Kidney epithelial cell (primary cell): ENCODE data around the gene BRD1. TPM values are rescaled to one million over a fixed set of nuclear protein-coding genes. Genes with fewer than 3 reads are reported as not detected.

Experiments used
- DNase-seq: peaks from one replicate; pipeline ENCODE4 v3.0.0-alpha.2; 2010; ENCODE audit warnings: low read depth
- H3K27me3 ChIP-seq: 2 replicates; pipeline ENCODE4 v1.6.0; 2011; ENCODE audit warnings: low read length; ENCODE audit not compliant: control insufficient read depth, insufficient read depth
- H3K36me3 ChIP-seq: 2 replicates; pipeline ENCODE4 v1.5.1; 2011; ENCODE audit warnings: low read length; ENCODE audit not compliant: control insufficient read depth, insufficient read depth
- H3K4me3 ChIP-seq: 2 replicates; pipeline ENCODE4 v1.5.1; 2011; ENCODE audit warnings: low read depth, mild to moderate bottlenecking, control low read depth, low read length
- total RNA-seq: library from RNA; depleted of rRNA; stranded (reverse); fragments of >200 nt; gene quantifications from 2 replicates; pipeline ENCODE4 v1.2.3, GENCODE V29; 2015
- TF ChIP-seq, protein P1 (sequence below): IDR thresholded peaks from 2 replicates; pipeline ENCODE4 v1.5.1; 2011; ENCODE audit warnings: mild to moderate bottlenecking, moderate library complexity, low read length, control low read depth, inconsistent platforms; ENCODE audit not compliant: insufficient read depth, poor library complexity, severe bottlenecking

Gene BRD1
- total RNA-seq, 1 donor from 2014 or later = 37.2 TPM

GRCh38 chr22:49749227-49749626, 78.4 kb downstream of the BRD1 start:
- Histone ChIP-seq H3K4me3 (no peak overlapping the region), H3K27me3 (peaks cover 10% of the 10 kb centered on the region), H3K36me3 (no peaks in the 10 kb centered on the region)
- DNase-seq = no peak
- TF ChIP-seq, protein P1, sequence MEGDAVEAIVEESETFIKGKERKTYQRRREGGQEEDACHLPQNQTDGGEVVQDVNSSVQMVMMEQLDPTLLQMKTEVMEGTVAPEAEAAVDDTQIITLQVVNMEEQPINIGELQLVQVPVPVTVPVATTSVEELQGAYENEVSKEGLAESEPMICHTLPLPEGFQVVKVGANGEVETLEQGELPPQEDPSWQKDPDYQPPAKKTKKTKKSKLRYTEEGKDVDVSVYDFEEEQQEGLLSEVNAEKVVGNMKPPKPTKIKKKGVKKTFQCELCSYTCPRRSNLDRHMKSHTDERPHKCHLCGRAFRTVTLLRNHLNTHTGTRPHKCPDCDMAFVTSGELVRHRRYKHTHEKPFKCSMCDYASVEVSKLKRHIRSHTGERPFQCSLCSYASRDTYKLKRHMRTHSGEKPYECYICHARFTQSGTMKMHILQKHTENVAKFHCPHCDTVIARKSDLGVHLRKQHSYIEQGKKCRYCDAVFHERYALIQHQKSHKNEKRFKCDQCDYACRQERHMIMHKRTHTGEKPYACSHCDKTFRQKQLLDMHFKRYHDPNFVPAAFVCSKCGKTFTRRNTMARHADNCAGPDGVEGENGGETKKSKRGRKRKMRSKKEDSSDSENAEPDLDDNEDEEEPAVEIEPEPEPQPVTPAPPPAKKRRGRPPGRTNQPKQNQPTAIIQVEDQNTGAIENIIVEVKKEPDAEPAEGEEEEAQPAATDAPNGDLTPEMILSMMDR = no peak

DNA sequence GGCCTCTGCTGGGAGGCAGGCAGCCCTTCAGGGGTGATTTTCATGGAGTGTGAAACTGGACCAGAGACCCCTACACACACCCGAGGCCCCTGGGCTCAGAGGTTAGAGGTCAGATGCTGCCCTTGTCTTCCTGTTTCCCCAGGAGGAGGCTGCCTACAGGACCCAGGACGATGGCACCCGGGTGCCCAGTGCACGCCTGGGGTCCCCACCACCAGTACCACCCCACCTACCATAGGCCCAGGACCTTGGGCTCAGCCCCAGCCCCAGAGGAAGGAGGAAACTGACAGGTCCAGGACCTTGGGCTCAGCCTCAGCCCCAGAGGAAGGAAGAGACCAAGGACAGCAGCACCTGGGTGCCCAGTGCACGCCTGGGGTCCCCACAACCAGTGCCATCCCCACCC, 79.2 kb downstream of the BRD1 start:
- DNase-seq = no peak
- H3K4me3 ChIP-seq = no peak overlapping the region
- TF ChIP-seq, protein P1 = no peak
- H3K27me3 ChIP-seq = peaks cover 6% of the 10 kb centered on the region
- H3K36me3 ChIP-seq = no peaks in the 10 kb centered on the region

- TF ChIP-seq, protein P1 = no peak
- H3K4me3 ChIP-seq = no peak overlapping the region
- no peak for DNase-seq
- no peaks in the 10 kb centered on the region for H3K36me3 ChIP-seq
- peaks cover 4% of the 10 kb centered on the region for H3K27me3 ChIP-seq
Measured at GRCh38 chr22:49747716-49748115, 80.0 kb downstream of the BRD1 start.

DNA sequence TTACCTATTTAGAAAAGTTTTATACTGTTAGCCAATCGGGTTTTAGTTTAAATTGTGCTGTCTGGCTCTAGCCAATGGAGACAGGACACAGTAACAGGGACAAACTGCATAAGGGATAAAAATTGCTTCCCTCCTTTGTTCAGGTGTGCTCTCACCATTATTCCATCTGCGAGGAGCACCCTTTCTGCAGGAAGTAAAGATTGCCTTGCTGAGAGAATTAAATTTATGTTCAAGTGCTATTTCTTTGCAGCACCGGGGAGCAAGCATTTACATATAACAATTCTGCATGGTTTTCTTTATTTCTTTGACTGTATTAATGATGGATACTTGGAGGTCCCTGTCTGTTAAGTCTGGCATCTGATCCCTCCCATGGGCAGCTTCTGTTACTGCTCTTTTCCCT, 80.5 kb downstream of the BRD1 start:
- TF ChIP-seq, protein P1 = no peak
- no peak overlapping the region for H3K4me3 ChIP-seq
- H3K27me3 ChIP-seq = no peaks in the 10 kb centered on the region
- DNase-seq = no peak
- H3K36me3 ChIP-seq = no peaks in the 10 kb centered on the region

DNA sequence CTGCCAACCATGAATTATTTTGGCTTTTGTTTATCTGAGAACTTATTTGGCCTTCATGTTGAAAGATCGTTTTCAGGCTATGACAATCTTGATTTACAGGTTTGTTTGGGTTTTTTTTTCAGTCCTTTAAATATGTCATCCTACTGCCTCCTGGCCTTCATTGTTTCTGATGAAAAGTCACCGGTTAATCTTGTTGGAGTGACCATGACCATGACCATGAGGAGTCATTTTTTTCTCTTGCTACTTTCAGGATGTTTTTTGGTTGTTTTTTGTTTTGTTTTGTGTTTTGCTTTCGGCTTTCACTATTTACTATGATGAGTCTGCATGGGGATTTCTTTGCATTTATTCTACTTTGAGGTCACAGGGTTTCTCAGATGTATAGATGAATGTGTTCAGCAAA, 81.6 kb downstream of the BRD1 start:
- Histone ChIP-seq H3K4me3 (no peak overlapping the region), H3K27me3 (no peaks in the 10 kb centered on the region)
- TF ChIP-seq, protein P1 = no peak

DNA sequence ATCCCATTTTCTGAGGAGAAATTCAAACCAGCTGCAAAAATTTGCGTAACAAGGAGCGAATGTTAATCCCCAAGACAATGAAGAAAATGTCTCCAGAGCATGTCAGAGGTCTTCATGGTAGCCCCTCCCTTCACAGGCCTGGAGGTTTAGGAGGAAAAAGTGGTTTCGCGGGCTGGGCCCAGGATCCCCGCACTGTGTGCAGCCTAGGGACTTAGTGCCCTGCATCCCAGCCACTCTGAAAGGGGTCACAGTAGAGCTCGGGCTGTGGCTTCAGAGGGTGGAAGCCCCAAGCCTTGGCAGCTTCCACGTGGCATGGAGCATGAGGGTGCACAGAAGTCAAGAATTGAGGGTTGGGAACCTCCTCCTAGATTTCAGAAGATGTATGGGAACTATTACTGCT, 87.4 kb downstream of the BRD1 start:
- no peak for DNase-seq
- Histone ChIP-seq H3K27me3 (no peaks in the 10 kb centered on the region), H3K4me3 (no peak overlapping the region), H3K36me3 (no peaks in the 10 kb centered on the region)
- TF ChIP-seq, protein P1 = no peak

More for the DNA sequence above, 81.6 kb downstream of the BRD1 start:
- no peaks in the 10 kb centered on the region for H3K36me3 ChIP-seq
- no peak for DNase-seq
